Neural progenitor cell (in vitro differentiated cells): ENCODE results near the gene CYP2A13. TPM values are rescaled to one million over a fixed set of nuclear protein-coding genes. Genes with fewer than 3 reads are reported as not detected.
"Not testable (repeated sequence)": the region's sequence is repeated elsewhere in the genome, so short reads cannot be mapped to it uniquely, and the experiment has no call there.

Experiments used
- DNase-seq: peaks from one replicate; pipeline ENCODE4 v3.0.0-alpha.2; 2016; ENCODE audit warnings: low spot score
- H2AFZ ChIP-seq: fragments of 200-600 bp; sonication (generic); replicated peaks from 2 replicates; pipeline ENCODE4 v1.6.1; 2016; ENCODE audit warnings: antibody characterized with exemption
- H3F3A ChIP-seq: fragments of 200-600 bp; sonication (generic); 2 replicates; pipeline ENCODE4 v1.6.1; 2016; ENCODE audit warnings: antibody characterized with exemption, low read depth
- H3K27ac ChIP-seq: fragments of 200-600 bp; sonication (generic); 2 replicates; pipeline ENCODE4 v1.5.1; 2016; ENCODE audit warnings: mild to moderate bottlenecking
- H3K27me3 ChIP-seq: fragments of 200-600 bp; sonication (generic); 2 replicates; pipeline ENCODE4 v1.6.1; 2016; ENCODE audit warnings: mild to moderate bottlenecking, moderate library complexity
- H3K36me3 ChIP-seq: fragments of 200-600 bp; sonication (generic); 2 replicates; pipeline ENCODE4 v1.5.1; 2016
- H3K4me1 ChIP-seq: fragments of 200-600 bp; sonication (generic); 2 replicates; pipeline ENCODE4 v1.6.1; 2016; ENCODE audit warnings: mixed run types
- H3K4me2 ChIP-seq: fragments of 200-600 bp; sonication (generic); 2 replicates; pipeline ENCODE4 v1.6.1; 2016
- H3K4me3 ChIP-seq: fragments of 200-600 bp; sonication (generic); 2 replicates; pipeline ENCODE4 v1.5.1; 2016
- H3K79me2 ChIP-seq: fragments of 200-600 bp; sonication (generic); 2 replicates; pipeline ENCODE4 v1.6.1; 2016; ENCODE audit warnings: low read depth
- H3K9ac ChIP-seq: fragments of 200-600 bp; sonication (generic); 2 replicates; pipeline ENCODE4 v1.6.1; 2016
- H3K9me3 ChIP-seq: fragments of 200-600 bp; sonication (generic); 2 replicates; pipeline ENCODE4 v1.5.1; 2016; ENCODE audit warnings: low read depth
- H4K20me1 ChIP-seq: fragments of 200-600 bp; sonication (generic); 2 replicates; pipeline ENCODE4 v1.6.1; 2016; ENCODE audit warnings: low read depth
- H3K27ac Mint-ChIP-seq: 3 replicates; pipeline ENCODE4 v1.8.0; 2021; ENCODE audit warnings: mixed read lengths
- H3K27me3 Mint-ChIP-seq: 2 replicates; pipeline ENCODE4 v1.8.0; 2022; ENCODE audit warnings: low read depth, mild to moderate bottlenecking, inconsistent platforms, moderate library complexity, mixed read lengths; ENCODE audit not compliant: insufficient read depth
- H3K36me3 Mint-ChIP-seq: 3 replicates; pipeline ENCODE4 v1.8.0; 2021; ENCODE audit warnings: mixed read lengths
- H3K4me1 Mint-ChIP-seq: 3 replicates; pipeline ENCODE4 v1.8.0; 2021; ENCODE audit warnings: mixed read lengths
- H3K4me3 Mint-ChIP-seq: 3 replicates; pipeline ENCODE4 v1.8.0; 2021; ENCODE audit warnings: mild to moderate bottlenecking, moderate library complexity, mixed read lengths
- H3K9me3 Mint-ChIP-seq: 3 replicates; pipeline ENCODE4 v1.8.0; 2020; ENCODE audit warnings: mixed read lengths
- CTCF ChIP-seq: fragments of 200-600 bp; sonication (generic); IDR thresholded peaks from 2 replicates; pipeline ENCODE4 v1.5.1; 2017; ENCODE audit warnings: antibody characterized with exemption, mild to moderate bottlenecking
- EZH2 ChIP-seq: fragments of 200-600 bp; sonication (generic); IDR thresholded peaks from 2 replicates; pipeline ENCODE4 v1.6.1; 2017; ENCODE audit warnings: antibody characterized with exemption, mild to moderate bottlenecking, moderate library complexity
- EZH2phosphoT487 ChIP-seq: fragments of 200-600 bp; sonication (generic); IDR thresholded peaks from 2 replicates; pipeline ENCODE4 v1.6.1; 2017; ENCODE audit warnings: antibody characterized with exemption
- total RNA-seq: library from RNA; depleted of rRNA; stranded (reverse); fragments of >200 nt; gene quantifications from 2 replicates; pipeline ENCODE4 v1.2.3, GENCODE V29; 2015; ENCODE audit warnings: low replicate concordance

CYP2A13 gene
- total RNA-seq, 1 donor from 2014 or later = not detected

GRCh38 chr19:41096353-41096752, 8.1 kb downstream of the CYP2A13 start:
- no peaks in the 10 kb centered on the region for H4K20me1 ChIP-seq
- no peak overlapping the region for H2AFZ ChIP-seq
- no peaks in the 10 kb centered on the region for H3K36me3 Mint-ChIP-seq
- H3K79me2 ChIP-seq = no peaks in the 10 kb centered on the region
- H3K4me2 ChIP-seq = no peak overlapping the region
- H3F3A ChIP-seq = no peaks in the 10 kb centered on the region
- H3K27me3 ChIP-seq = peaks cover 7% of the 10 kb centered on the region
- no peak overlapping the region for H3K4me3 Mint-ChIP-seq
- H3K27me3 Mint-ChIP-seq = peaks cover 18% of the 10 kb centered on the region
- H3K4me1 Mint-ChIP-seq = no peaks in the 10 kb centered on the region
- H3K27ac Mint-ChIP-seq = no peak overlapping the region
- H3K4me3 ChIP-seq = no peak overlapping the region
- peaks cover 11% of the 10 kb centered on the region for H3K9me3 Mint-ChIP-seq
- no peaks in the 10 kb centered on the region for H3K36me3 ChIP-seq
- H3K27ac ChIP-seq = no peak overlapping the region
- no peak for DNase-seq
- no peak overlapping the region for H3K9ac ChIP-seq
- TF ChIP-seq EZH2 = no peak
- no peaks in the 10 kb centered on the region for H3K4me1 ChIP-seq
- no peaks in the 10 kb centered on the region for H3K9me3 ChIP-seq

GRCh38 chr19:41097302-41097701, 9.1 kb downstream of the CYP2A13 start:
- Mint-ChIP-seq H3K4me3 (no peak overlapping the region), H3K4me1 (no peaks in the 10 kb centered on the region), H3K27me3 (peaks cover 16% of the 10 kb centered on the region), H3K9me3 (peaks cover 21% of the 10 kb centered on the region), H3K36me3 (peaks cover 2% of the 10 kb centered on the region), H3K27ac (no peak overlapping the region)
- H3K4me2 ChIP-seq = no peak overlapping the region
- no peak overlapping the region for H3K9ac ChIP-seq
- H3K4me3 ChIP-seq = no peak overlapping the region
- H3K4me1 ChIP-seq = no peaks in the 10 kb centered on the region
- H3K27me3 ChIP-seq = no peaks in the 10 kb centered on the region
- H3K79me2 ChIP-seq = no peaks in the 10 kb centered on the region
- no peak for TF ChIP-seq EZH2phosphoT487
- no peak for TF ChIP-seq EZH2
- TF ChIP-seq CTCF = no peak
- no peak for DNase-seq
- no peaks in the 10 kb centered on the region for H3F3A ChIP-seq
- H2AFZ ChIP-seq = no peak overlapping the region
- no peaks in the 10 kb centered on the region for H3K36me3 ChIP-seq
- no peaks in the 10 kb centered on the region for H4K20me1 ChIP-seq
- H3K27ac ChIP-seq = no peak overlapping the region
- no peaks in the 10 kb centered on the region for H3K9me3 ChIP-seq

GRCh38 chr19:41098762-41099161, 10.5 kb downstream of the CYP2A13 start:
- Histone ChIP-seq H3K9me3 (no peaks in the 10 kb centered on the region), H3F3A (no peaks in the 10 kb centered on the region), H2AFZ (no peak overlapping the region), H3K4me2 (no peak overlapping the region), H3K9ac (no peak overlapping the region), H3K4me1 (no peaks in the 10 kb centered on the region), H3K79me2 (no peaks in the 10 kb centered on the region), H3K36me3 (no peaks in the 10 kb centered on the region), H3K27ac (no peak overlapping the region), H4K20me1 (no peaks in the 10 kb centered on the region), H3K4me3 (no peak overlapping the region), H3K27me3 (no peaks in the 10 kb centered on the region)
- DNase-seq = no peak
- H3K36me3 Mint-ChIP-seq = peaks cover 4% of the 10 kb centered on the region
- TF ChIP-seq EZH2 (no peak), CTCF (no peak), EZH2phosphoT487 (no peak)
- peaks cover 16% of the 10 kb centered on the region for H3K27me3 Mint-ChIP-seq
- H3K9me3 Mint-ChIP-seq = peaks cover 25% of the 10 kb centered on the region
- no peak overlapping the region for H3K4me3 Mint-ChIP-seq
- H3K27ac Mint-ChIP-seq = no peak overlapping the region
- no peaks in the 10 kb centered on the region for H3K4me1 Mint-ChIP-seq

GRCh38 chr19:41102210-41102609, 14.0 kb downstream of the CYP2A13 start:
- H3F3A ChIP-seq, H3K36me3 Mint-ChIP-seq, H3K9me3 ChIP-seq, H3K4me1 ChIP-seq, H2AFZ ChIP-seq, H4K20me1 ChIP-seq, H3K79me2 ChIP-seq, H3K27ac ChIP-seq, H3K4me3 ChIP-seq, H3K9ac ChIP-seq, H3K4me1 Mint-ChIP-seq, H3K27me3 ChIP-seq, H3K36me3 ChIP-seq, H3K27ac Mint-ChIP-seq, DNase-seq, H3K4me2 ChIP-seq: not testable (repeated sequence)
- peaks cover 12% of the 10 kb centered on the region for H3K27me3 Mint-ChIP-seq
- H3K9me3 Mint-ChIP-seq = peaks cover 31% of the 10 kb centered on the region
- H3K4me3 Mint-ChIP-seq = peak overlapping the region; percentile 64
